GM18498 (cell line): ENCODE measurements around the gene MED12.
A peak's percentile ranks its signal among the peaks of the same experiment; 100 is the strongest.

Source experiments
- ATAC-seq: cut with Tn5 transposase; IDR thresholded peaks from one replicate; pipeline ENCODE4 v1.9.1; 2021; ENCODE audit warnings: mild to moderate bottlenecking, moderate library complexity; ENCODE audit not compliant: unreplicated experiment

MED12 gene

DNA sequence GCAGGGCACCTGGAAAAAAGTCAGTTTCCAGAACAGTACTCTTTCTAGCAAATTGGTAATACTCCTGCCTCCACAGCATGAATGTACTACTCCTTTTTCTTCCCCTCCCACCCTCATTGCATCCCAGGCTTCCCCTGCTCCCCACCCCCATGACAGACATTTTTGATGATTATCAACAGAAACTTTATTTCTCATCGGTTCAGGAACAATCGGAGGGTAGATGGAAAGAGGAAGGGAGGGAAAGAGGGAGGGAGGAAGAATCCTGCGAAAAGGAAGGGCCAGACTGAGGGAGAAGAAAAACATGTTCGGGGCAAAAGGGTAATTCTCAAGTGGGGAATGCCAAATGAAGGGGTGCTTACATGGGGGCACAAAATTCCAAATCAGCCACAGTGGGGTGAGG is 11.2 kb upstream of the MED12 start:
- no peak for ATAC-seq

DNA sequence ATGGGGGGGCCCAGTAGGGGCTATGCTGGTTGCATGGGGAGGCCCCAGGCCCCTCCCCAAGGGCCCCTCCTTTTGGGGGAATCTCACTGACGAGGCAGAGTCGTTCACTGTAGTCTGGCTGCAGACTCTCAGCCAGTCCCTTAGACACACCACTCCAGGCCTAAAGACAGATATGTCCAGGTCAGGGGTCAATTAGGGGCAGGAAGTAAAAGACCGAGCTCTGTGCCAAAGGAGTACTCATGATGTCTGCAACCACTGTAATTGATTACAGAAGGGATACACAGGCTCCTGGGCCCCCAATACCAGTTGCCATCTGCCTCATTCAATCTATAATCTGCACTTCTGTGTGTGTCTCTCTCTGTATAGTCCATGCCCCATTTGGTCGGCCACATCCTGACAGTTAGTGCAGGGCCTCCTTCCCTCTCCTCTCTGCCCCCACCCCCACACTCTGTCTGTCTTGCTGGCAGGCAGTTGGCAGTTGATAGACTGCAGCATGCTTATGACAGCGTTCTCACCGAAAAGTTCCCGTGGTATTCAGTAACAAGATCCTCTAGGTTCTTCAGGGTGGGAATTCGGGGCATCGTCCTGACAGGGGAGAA is 10.5 kb upstream of the MED12 start:
- ATAC-seq = no peak

DNA sequence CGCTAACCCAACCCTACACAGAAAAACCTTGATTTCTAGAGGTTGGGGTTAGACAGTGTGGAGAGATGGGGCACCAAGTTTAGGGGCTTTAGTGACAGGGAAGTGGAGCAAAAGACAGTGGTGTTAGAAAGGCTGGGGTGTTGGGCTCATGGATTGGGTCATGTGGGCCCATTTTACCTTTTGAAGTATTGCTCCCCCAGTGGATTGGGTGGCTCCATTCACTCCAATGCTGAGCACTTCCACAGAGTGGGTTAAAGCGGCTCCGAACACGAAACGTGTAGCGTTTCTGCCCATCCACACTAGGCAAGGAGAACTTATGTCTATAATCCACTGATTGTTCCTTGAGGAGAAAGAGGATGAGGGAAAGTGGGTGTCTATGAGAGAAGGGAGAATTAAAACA is 9.3 kb upstream of the MED12 start:
- ATAC-seq = no peak

DNA sequence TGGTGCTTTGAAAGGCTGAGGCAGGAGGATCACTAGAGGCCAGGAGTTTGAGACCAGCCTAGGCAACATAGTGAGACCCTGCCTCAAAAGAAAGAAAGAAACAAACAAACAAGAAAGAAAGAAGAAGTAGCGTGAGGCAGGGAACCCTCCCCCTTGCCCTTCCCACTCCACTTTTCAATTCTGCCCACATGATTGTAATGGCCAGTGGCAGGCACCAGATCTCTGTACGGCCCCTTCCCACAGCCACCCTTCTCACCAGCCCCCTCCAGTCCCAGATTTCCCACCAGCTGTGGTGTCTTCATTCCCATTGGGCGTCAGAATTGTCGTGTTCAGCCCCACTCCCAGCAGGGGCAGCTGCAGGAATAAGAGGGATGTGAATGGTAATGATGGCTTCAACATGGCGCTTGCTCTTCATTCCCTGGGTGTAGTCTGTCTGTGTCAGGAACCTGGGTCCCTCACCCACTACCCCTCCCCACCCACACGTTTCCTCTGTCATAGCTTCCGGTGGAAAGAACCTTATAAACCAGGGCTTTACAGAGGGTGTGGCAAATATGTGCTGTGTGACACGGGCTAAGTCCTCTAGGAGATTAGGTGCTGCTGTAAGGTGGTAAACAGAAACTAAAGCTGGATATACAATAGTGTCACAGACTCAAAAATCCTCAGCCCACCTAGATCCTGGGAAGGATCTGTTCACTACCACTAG is 7.1 kb upstream of the MED12 start, which contains the start of gene IL2RG:
IL2RG (minus strand) TSS at position 437 of the 703 bp plus-strand sequence; CDS start at position 399, 38 bp downstream.
- ATAC-seq = peak; percentile 96

DNA sequence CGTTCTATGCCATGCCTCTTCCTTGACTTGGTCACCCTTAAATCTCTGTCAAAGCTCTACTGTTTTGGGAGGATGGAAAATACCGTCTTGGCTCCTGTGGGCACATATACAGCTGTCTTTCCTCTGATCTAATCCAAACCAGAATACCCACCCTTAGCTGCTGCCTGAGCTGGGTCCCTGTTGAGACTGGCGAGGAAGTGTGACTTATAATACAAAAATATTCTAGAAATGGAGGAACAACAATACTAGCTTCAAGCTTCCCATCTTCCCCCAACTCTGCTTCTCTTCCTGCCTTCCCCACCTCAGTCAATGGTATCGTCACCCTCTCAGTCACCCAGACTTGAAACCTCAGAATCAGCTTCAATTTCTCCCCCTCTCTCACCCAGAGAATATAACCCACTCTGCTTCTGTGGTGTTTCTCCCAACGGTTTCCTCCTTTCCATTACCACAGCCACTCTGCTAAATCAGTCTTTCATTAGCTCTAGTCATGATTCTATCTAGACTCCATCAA is 6.4 kb upstream of the MED12 start:
- ATAC-seq = peak; percentile 24

DNA sequence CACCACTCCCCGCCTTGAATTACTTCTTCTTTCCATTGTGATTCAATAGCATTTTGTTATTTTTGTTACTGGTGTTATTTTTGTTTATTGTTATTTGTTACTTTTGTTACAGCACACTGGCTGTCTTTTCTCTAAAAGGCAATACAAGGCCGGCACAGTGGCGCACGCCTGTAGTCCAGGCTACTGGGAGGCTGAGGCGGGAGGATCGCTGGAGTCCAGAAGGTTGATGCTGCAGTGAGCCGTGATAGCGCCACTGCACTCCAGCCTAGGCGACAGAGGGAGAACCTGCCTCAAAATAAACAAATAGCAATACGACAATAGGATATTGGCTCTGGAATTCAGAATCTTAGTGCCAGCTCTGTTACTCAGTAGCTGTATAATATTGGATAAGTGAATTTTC is 1.0 kb upstream of the MED12 start:
- no peak for ATAC-seq

DNA sequence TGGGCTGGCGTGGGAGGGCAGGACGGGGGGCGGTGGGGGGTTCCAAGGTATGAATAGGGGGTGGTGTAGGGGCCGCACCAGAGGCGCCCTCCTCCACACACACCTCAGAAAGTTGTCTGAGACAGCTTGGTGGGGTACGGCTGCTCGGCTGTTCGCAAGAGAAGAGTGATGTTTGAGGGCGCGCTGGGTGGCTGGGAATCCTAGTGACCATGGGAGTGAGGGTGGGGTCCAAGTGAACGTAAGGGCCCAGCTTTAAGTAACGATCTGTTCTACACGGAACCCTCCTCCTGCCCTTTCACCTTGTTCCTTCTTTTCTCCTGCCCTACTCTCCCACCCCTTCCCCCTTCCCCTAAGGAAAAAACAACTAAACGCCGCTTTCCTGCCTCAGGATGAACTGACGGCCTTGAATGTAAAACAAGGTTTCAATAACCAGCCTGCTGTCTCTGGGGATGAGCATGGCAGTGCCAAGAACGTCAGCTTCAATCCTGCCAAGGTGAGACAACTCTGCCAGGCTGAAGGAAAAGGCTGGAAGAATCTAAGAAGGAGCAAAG is 664 bp downstream of the MED12 start:
- ATAC-seq = peak; percentile 23

DNA sequence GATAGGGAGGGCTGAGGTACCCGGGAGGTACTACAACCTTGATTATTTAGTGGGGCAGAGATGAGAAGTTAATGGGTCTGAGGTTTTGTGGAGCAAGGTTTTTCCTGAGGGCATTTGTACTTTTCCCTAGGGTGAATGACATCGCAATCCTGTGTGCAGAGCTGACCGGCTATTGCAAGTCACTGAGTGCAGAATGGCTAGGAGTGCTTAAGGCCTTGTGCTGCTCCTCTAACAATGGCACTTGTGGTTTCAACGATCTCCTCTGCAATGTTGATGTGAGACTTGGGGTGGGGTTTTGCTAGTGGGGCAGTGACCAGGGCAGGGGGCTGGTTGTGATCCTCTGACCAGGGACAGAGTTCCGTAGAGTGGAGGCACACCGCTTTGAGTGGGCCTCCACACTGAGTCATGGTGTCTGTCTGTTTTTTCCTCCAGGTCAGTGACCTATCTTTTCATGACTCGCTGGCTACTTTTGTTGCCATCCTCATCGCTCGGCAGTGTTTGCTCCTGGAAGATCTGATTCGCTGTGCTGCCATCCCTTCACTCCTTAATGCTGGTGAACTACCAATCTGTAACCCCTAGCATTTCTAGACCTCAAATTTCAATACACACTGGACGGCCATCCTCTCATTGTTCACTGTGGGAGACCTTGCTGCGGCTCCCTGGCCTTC is 9.9 kb downstream of the MED12 start:
- no peak for ATAC-seq

DNA sequence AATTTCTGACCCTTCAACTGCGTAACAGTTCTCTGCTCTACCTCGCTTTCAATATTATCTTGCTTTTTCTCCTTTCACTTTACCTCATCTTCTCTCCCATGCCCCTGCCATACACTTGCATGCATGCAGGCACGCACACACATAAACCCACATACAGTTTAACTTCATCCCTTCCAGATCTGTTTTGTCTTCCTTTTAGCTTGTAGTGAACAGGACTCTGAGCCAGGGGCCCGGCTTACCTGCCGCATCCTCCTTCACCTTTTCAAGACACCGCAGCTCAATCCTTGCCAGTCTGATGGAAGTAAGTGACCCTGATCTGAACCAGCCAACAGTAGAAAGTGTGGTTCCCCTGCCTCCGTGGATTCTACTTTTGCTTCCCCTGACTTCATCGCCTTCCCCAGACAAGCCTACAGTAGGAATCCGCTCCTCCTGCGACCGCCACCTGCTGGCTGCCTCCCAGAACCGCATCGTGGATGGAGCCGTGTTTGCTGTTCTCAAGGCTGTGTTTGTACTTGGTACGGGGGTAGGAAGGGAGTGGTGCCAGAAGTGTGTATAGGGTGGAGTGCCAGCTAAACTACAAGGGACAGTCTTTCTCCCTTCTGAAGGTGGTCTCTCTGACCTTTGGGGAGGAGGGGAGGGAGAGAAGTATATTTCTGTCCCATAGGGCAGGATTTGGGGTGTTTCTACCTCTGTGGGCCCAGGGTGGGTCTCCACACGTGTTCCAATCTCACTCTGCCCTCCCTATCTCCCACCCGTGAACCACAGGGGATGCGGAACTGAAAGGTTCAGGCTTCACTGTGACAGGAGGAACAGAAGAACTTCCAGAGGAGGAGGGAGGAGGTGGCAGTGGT is 10.7 kb downstream of the MED12 start:
- no peak for ATAC-seq

DNA sequence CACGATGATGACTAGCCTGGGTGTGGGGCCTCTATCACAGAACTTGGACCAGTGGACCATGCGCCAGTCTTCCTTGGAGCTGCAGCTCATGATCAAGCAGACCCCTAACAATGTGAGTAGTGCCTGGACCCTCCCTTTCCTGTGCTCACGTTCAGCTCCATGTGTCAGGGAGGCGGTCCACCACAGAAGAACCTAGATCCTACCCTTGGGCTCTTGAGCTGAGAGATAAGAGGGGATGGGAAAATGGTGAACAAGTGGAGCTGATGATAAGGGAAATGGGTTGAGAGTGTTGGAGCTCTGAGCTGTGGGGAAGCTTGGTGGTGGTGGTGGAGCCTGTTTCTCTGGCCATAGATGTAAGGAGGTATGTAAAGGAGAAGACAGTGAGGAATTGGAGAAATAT is 13.1 kb downstream of the MED12 start:
- no peak for ATAC-seq

DNA sequence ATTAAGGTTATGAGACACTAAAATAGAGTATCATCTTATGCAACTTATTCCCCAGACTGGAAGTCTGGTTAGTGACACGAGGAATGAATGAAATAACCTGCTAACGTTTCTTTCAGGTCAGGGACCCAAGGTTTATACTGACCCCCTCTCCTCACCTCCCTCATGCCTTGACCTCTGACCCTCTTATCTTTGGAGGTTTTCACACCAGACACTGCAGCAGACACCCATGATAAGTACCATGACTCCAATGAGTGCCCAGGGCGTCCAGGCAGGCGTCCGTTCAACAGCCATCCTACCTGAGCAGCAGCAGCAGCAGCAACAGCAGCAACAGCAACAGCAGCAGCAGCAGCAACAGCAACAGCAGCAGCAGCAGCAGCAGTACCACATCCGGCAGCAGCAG is 22.0 kb downstream of the MED12 start:
- no peak for ATAC-seq

DNA sequence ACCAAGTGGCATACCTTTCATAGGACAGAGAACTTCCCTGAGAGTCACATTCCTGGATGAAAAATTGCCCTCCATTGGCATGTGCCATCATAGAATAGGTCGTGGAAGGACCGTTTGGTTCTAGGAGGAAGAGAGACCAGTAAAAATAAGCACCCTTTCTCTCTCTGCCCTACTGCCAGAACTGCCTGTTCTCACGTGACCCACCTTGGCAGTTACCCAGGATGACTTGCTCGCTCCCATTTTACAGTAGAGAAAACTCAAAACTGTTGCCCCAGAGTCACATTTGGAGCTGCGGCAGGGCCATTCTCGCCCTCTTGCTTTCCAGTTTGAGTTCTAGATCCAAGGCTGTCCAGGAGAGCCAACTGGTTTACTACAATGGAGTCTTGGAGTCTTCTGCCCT is 25.1 kb downstream of the MED12 start:
- no peak for ATAC-seq

DNA sequence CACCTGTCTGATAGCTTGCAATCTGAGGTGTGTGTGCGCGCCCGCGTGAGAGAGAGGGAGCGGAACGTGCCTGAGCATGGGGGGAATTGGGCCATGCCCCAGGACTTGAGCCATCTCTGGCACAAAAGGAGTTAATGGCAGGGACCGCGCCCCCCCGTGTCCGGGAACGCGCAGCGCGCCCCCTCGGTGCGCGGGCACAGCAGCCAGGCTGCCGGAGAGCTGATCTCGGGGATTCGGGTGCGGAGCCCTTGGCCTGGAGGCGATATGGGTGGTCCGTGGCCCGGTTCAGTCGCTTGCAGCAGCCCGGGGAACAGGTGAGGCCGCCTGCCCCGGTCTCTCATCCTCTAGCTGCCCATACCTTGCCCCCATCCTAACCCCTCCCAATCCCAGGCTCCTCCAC is 26.3 kb downstream of the MED12 start, which contains the start of gene NLGN3:
NLGN3 (plus strand) TSS at position 191 of the 400 bp plus-strand sequence. CDS start 2,909 bp downstream, outside the sequence.
- ATAC-seq = no peak

DNA sequence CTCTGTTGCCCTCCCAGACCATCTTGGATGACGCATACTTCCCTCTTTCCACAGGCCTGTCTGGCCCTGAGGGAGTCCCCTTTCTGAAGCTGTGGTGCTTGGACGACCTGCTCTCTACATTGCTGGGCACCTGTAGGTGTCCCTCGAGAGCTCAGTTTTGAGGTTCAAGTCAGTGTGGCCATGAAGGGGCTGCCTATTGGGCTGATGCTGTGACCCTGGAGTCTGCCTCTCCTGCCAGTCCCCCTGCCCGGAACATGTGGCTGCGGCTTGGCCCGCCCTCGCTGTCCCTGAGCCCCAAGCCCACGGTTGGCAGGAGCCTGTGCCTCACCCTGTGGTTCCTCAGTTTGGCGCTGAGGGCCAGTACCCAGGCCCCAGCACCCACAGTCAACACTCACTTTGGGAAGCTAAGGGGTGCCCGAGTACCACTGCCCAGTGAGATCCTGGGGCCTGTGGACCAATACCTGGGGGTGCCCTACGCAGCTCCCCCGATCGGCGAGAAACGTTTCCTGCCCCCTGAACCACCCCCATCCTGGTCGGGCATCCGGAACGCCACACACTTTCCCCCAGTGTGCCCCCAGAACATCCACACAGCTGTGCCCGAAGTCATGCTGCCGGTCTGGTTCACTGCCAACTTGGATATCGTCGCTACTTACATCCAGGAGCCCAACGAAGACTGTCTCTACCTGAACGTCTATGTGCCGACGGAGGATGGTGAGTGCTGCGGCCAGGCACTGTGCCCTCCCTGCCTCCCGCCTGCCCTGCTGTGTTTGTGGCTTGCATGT is 29.3 kb downstream of the MED12 start:
- no peak for ATAC-seq

DNA sequence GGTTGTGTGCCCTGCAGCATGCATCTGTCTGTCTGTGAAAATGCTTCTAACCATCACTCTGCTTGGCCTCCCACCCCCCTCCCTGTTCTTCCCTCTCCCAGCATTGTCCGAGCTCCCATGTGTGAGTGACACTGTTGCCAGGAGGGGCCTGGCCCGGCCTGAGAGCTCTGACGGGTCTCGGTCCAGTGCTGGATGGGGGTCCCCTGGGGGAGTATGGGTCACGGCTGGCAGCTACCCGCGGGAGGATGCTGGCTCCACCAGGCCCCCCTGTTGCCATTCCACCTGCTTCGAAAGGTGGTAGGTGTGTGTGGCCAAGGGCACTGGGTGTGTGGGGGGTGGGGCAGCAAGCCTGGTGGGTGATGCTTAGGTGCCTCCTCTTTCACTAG is 29.9 kb downstream of the MED12 start:
- no peak for ATAC-seq

DNA sequence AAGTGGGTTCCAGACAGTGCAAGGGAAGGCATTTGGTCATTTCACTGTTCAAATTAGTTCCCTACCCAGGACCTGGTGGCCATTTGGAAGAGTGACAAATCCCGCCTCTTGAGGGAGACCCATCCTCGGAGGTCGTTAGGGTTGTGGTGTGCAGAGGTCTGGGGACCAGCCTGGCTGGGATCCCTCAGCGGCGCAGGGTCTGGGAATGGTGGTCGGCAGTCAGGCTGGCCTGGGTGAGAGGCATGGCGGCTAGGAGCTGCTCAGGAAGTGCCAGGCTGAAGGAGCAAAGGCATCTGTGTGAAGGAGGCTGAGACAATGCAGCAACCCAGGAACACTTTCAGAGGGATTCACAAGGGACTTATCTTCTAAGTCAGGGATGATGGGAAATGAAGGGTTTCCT is 33.0 kb downstream of the MED12 start:
- ATAC-seq = no peak

DNA sequence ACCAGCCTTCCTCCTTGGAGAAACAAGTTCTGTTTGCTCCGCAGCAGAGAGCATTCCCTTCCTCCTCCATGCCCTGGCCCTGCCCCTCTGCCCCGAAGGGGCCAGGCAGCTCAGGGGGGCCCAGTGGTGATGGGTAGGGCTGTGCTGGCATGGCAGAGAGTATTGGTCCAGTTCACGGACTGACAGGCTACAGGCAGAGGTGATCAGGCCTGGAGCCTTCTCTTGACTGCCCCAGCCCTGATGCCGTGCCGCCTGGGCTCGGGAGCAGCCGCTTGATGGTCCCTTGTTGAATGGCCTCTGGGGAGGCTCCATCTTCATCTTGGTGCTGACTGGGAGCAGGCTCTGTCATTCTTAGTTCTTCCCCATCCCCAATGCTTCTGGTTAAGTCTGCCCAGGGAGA is 35.8 kb downstream of the MED12 start:
- ATAC-seq = no peak

DNA sequence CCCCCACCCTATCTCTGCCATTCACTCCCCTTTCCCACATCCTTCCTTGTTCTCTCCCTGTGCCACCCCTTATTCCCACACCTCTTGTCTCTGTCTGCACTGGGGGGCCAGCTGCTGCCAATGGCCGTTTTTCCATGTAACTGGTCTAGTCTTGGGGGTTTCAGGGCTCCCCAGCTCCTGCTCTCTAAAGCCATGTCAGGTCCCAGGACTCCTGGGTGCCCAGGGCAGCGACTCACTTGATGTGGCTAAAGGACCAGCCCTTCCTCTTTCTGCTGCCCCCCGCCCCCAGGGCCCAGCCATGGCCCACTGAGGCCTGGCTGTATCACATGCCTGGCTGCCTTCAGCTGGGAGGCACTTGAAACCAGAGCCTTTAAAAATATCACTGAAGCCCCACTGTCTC is 36.2 kb downstream of the MED12 start:
- no peak for ATAC-seq

DNA sequence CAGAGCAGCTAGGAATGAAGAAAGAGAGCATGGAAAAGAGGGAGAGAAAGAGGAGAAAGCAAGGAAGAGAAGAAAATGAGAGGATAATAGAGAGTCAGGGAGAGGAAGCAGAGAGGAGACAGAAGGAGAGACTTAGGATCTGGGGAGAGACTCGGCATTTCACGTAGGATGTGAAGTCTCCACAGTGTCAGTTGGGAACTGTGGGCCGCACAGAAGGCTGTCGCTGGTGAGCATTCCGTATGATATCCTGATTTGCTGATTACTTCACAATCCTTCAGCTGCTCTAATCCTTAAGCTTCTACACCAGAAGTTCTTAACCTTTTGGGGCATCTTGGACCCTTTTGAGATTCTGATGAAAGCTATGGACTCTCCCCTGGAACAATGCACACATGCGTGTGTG is 40.2 kb downstream of the MED12 start:
- ATAC-seq = no peak

DNA sequence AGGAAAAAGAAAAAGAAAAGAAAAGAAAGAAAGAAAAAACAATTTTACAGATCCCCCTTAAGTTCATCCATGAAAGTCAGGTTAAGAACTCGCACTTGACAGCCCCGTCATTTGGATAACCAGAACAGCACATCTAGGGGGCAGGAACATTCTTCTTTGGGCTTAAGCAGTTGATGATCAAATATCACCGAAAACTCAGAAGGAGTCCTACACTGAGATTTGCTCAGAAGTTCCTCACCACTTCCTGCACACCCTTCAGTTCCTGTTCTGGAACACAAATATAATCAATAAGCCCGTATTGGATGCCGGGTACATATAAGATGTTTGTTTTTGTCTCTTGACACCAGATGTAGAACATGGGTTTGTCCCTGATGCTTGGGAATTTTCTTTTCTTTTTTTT is 40.9 kb downstream of the MED12 start:
- no peak for ATAC-seq
